Neural cell (in vitro differentiated cells): ENCODE results near the gene CYP2D6.

Experiments
- CTCF ChIP-seq: fragments of 450-650 bp; IDR thresholded peaks from 2 replicates; pipeline ENCODE4 v1.5.1; 2014; ENCODE audit warnings: antibody characterized with exemption, mild to moderate bottlenecking, moderate library complexity; ENCODE audit not compliant: poor library complexity, severe bottlenecking
- EZH2 ChIP-seq: fragments of 200-600, 300-800 bp; shearing (Covaris generic), sonication (generic); IDR thresholded peaks from 2 replicates; pipeline ENCODE4 v1.6.1; 2014; ENCODE audit warnings: antibody characterized with exemption, low read length, borderline replicate concordance, mild to moderate bottlenecking; ENCODE audit not compliant: insufficient read depth, poor library complexity, severe bottlenecking
- MXI1 ChIP-seq: fragments of 450-650 bp; conservative IDR thresholded peaks from 2 replicates; pipeline ENCODE4 v1.6.1; 2014; ENCODE audit warnings: antibody characterized with exemption, mild to moderate bottlenecking; ENCODE audit not compliant: poor library complexity, severe bottlenecking
- POLR2AphosphoS5 ChIP-seq: IDR thresholded peaks from 2 replicates; pipeline ENCODE4 v1.6.1; 2012

- TF ChIP-seq POLR2AphosphoS5 (no peak), CTCF (no peak), MXI1 (no peak), EZH2 (no peak)
Observed at GRCh38 chr22:42156121-42156520, 25.5 kb upstream of the CYP2D6 start.
